Motor neuron (in vitro differentiated cells): ENCODE measurements around the gene CNGA4. TPM values are rescaled to one million over a fixed set of nuclear protein-coding genes. Genes with fewer than 3 reads are reported as not detected.

Experiments
- ATAC-seq, 8 experiments: fragments of 200-7000 bp; cut with Tn5 transposase; replicated peaks in 6 of 8; 2 replicates each; pipeline ENCODE4 v1.8.0; 2021; ENCODE audit warnings: mild to moderate bottlenecking in 8 of 8, moderate library complexity in 8 of 8
- H3K27ac ChIP-seq, 2 donors: fragments of 250-450 bp; sonication (Bioruptor Pico); 2 replicates each; pipeline ENCODE4 v1.9.0; 2021; ENCODE audit warnings: antibody characterized with exemption in 2 of 2, mild to moderate bottlenecking in 2 of 2, moderate library complexity in 1 of 2
- H3K4me1 ChIP-seq, 2 donors: fragments of 250-450 bp; sonication (Bioruptor Pico); replicated peaks in 1 of 2; 2 replicates each; pipeline ENCODE4 v1.6.1; 2021; ENCODE audit warnings: antibody characterized with exemption in 2 of 2, mild to moderate bottlenecking in 2 of 2, moderate library complexity in 1 of 2
- H3K4me3 ChIP-seq, 5 donors: fragments of 250-450 bp; sonication (Bioruptor Pico); 2 replicates each; pipeline ENCODE4 v1.9.0; 2021; ENCODE audit warnings: antibody characterized with exemption in 5 of 5, mild to moderate bottlenecking in 5 of 5, moderate library complexity in 4 of 5
- WGBS, 10 experiments: fragments of 450-650 bp; shearing (Covaris generic); methylation state at CpG; one replicate each; pipeline ENCODE4 v1.0.0; 2022; 5-methylcytosine and 5-hydroxymethylcytosine counted together
- in situ Hi-C, 9 experiments: fragments of 400-800 bp; cut with MboI; loops; one replicate each; pipeline ENCODE4 v1.15.0; 2021; ENCODE audit warnings: low sequenced_read_pairs in 9 of 9, low pct_unique_long_range_greater_than_20kb in 2 of 9; ENCODE audit not compliant: unreplicated experiment in 9 of 9
- total RNA-seq, 8 experiments: library from RNA; unstranded; fragments of 300-600 nt; gene quantifications; 2 replicates each; pipeline versions ENCODE4 v1.2.3 to v1.2.4, GENCODE V29; 2022

The CNGA4 gene, protein sequence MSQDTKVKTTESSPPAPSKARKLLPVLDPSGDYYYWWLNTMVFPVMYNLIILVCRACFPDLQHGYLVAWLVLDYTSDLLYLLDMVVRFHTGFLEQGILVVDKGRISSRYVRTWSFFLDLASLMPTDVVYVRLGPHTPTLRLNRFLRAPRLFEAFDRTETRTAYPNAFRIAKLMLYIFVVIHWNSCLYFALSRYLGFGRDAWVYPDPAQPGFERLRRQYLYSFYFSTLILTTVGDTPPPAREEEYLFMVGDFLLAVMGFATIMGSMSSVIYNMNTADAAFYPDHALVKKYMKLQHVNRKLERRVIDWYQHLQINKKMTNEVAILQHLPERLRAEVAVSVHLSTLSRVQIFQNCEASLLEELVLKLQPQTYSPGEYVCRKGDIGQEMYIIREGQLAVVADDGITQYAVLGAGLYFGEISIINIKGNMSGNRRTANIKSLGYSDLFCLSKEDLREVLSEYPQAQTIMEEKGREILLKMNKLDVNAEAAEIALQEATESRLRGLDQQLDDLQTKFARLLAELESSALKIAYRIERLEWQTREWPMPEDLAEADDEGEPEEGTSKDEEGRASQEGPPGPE
- 1 to 10 TPM in 1 of 8 experiments, under 1 TPM in 5, not detected in 2; 0.14 to 1.1 (median 0.62) TPM for total RNA-seq

DNA sequence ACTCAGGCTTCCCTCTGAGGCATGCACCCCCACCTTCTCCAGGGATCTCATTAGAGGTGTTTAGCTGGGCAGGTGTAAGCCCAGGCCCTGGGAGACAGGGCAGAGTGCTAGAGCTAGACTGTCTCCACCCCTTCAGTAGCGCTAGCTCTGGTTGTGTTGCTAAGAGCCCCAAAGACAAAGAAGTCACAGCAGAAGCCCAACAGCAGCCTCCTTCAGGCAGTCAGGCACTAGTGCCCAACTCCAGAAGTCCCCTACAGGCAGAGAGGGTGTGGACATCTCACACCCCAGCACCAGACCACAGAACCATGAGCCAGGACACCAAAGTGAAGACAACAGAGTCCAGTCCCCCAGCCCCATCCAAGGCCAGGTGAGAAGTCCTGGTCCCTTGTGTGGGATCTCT, at the start of gene CNGA4:
CNGA4 (plus strand) TSS at position 188 of the 400 bp plus-strand sequence; CDS start at position 306, 118 bp downstream.
- WGBS, 10 experiments, result 33 to 67% methylated on average over 1 of the region's 1 CpG; no CpG with 5 or more reads in 8 of the 10 experiments
- H3K4me3 ChIP-seq, result no peak within 1 kb of the TSS
- peaks cover 0 to 4% of the 10 kb centered on the region in 2 donors for H3K4me1 ChIP-seq
- in situ Hi-C loops, result loop anchor here in 1 of 9 experiments (25.0 kb wide), 1 partner anchor 123 kb away; no protein-coding TSS in a partner anchor
- ATAC-seq, result no peak
- no peak within 1 kb of the TSS for H3K27ac ChIP-seq

DNA sequence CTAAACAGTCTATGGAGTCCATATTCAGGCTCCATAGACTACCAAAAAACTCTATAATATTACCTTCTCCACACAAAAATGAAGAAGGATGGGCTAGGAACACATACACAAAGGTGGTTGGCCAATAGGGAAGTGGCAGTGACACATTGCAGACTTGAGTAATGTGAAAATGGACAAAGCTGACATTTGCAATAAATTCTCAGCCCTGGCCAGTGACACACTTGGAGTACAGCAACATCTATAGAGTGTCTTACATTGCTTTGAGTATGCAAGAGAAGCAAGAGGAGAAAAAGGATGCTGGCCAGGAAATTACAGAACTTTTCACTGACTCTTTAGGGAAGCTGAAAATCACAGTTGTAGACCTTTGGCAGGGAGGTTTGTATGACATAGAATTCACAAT, 47.1 kb upstream of the CNGA4 start:
- ATAC-seq, result no peak
- in situ Hi-C loops, result no loop called here

DNA sequence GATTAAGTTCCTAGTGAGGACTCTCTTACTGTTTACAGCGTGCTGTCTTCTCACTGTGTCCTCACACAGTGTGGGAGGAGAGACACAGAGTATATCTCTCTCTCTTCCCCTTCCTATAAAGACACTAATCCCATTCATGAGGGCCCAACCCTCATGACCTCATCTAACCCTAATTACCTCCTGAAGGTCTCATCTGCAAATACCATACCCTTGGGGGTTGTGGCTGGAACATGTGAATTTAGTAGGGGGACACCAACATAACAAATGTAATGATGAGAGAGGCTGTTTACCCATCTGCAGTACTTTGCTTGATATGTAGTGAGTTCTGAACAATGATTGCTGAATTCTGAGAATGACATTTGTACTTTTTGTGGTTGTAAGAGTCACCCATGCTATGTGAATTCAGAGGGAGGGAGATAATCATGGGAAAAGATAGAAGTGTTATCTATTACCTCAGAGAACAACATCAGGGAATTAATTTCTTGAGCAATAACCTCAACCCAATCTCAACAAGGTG, 44.8 kb upstream of the CNGA4 start:
- ATAC-seq, result peak in 1 of 8 experiments; percentile 54
- 50 to 100% (median 57%) methylated on average over 1 of the region's 1 CpG; no CpG with 5 or more reads in 7 of the 10 experiments for WGBS, 10 experiments
- H3K27ac ChIP-seq, result no peak overlapping the region
- H3K4me3 ChIP-seq, result no peak overlapping the region
- in situ Hi-C loops, result no loop called here
- no peaks in the 10 kb centered on the region for H3K4me1 ChIP-seq

More for the DNA sequence above, 47.1 kb upstream of the CNGA4 start:
- Histone ChIP-seq H3K27ac (no peak overlapping the region), H3K4me1 (no peaks in the 10 kb centered on the region), H3K4me3 (no peak overlapping the region)

DNA sequence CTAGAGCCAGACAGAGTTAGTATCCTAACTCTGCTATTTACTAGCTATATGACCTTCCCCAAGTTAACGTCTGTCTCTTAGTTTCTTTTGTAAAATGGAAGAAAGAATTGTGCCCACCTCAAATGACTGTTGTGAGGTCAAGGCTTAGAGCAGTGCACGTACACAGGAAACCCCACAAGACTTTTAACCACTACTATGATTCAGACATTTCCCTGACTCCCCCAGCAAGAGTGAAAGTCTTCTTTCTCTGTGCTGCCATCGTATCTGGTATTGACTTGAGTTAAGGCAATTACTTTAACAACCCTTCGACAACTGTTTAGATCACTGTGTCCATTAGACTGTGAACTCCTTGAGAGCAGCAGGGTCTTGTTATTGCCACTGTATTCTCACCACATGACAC, 42.5 kb upstream of the CNGA4 start:
- no peak for ATAC-seq
- in situ Hi-C loops, result no loop called here
- WGBS, 10 experiments, result 27 to 83% (median 60%) methylated on average over 1 to 4 of the region's 4 CpGs; no CpG with 5 or more reads in 3 of the 10 experiments
- Histone ChIP-seq H3K4me1 (no peaks in the 10 kb centered on the region), H3K27ac (no peak overlapping the region), H3K4me3 (no peak overlapping the region)

- Histone ChIP-seq H3K4me1 (no peaks in the 10 kb centered on the region), H3K27ac (no peak overlapping the region), H3K4me3 (no peak overlapping the region)
- ATAC-seq, result no peak
- in situ Hi-C loops, result no loop called here
- 10 to 100% (median 71%) methylated on average over 1 to 3 of the region's 4 CpGs; no CpG with 5 or more reads in 2 of the 10 experiments for WGBS, 10 experiments
These were observed 41.3 kb upstream of the CNGA4 start for GRCh38 chr11:6197466-6198200.

DNA sequence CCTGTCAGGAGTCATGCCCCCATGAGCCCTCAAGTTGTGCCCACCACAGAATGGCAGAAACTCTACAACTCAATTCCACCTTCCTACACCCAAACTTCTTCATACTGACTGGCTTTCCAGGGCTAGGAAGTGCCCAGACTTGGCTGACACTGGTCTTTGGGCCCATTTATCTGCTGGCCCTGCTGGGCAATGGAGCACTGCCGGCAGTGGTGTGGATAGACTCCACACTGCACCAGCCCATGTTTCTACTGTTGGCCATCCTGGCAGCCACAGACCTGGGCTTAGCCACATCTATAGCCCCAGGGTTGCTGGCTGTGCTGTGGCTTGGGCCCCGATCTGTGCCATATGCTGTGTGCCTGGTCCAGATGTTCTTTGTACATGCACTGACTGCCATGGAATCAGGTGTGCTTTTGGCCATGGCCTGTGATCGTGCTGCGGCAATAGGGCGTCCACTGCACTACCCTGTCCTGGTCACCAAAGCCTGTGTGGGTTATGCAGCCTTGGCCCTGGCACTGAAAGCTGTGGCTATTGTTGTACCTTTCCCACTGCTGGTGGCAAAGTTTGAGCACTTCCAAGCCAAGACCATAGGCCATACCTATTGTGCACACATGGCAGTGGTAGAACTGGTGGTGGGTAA, 39.6 kb upstream of the CNGA4 start, which contains the start of gene OR52W1:
OR52W1 (plus strand) TSS at position 51 of the 637 bp plus-strand sequence; CDS start at position 51, 0 bp downstream.
- 87 to 100% (median 93%) methylated on average over 1 to 4 of the region's 5 CpGs; no CpG with 5 or more reads in 7 of the 10 experiments for WGBS, 10 experiments
- in situ Hi-C loops, result no loop called here

GRCh38 chr11:6200975-6201374, 37.9 kb upstream of the CNGA4 start:
- H3K27ac ChIP-seq, result no peak overlapping the region
- WGBS, 10 experiments, result 37 to 88% (median 81%) methylated on average over 1 to 4 of the region's 4 CpGs; no CpG with 5 or more reads in 4 of the 10 experiments
- in situ Hi-C loops, result no loop called here
- no peaks in the 10 kb centered on the region for H3K4me1 ChIP-seq
- H3K4me3 ChIP-seq, result no peak overlapping the region
- ATAC-seq, result no peak

More for the DNA sequence above, 39.6 kb upstream of the CNGA4 start, which contains the start of gene OR52W1:
- no peaks in the 10 kb centered on the region for H3K4me1 ChIP-seq
- ATAC-seq, result no peak
- no peak within 1 kb of the TSS for H3K4me3 ChIP-seq
- no peak within 1 kb of the TSS for H3K27ac ChIP-seq

DNA sequence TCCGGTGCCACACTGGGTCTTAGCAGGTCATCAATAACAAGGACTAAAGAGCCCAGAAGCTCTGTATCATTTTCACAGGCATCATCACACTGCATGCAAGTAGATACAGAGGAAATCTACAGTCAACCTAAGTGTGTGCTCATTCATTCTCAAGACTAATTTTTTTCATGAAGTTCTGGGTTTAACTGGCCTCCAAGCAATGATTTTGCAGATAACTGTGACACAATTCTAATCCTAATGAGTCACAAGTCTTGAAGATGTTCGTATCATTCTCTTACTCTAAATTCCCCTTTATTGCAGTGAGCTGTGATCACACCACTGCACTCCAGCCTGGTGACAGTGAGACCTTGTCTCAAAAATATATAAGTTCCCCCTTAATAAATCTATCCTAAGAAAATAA, 37.4 kb upstream of the CNGA4 start:
- Histone ChIP-seq H3K4me3 (no peak overlapping the region), H3K27ac (no peak overlapping the region), H3K4me1 (no peaks in the 10 kb centered on the region)
- in situ Hi-C loops, result no loop called here
- WGBS, 10 experiments, result 40 to 100% (median 83%) methylated on average over 1 to 2 of the region's 2 CpGs; no CpG with 5 or more reads in 3 of the 10 experiments
- peak in 1 of 8 experiments; percentile 37 for ATAC-seq

GRCh38 chr11:6202041-6202440, 36.8 kb upstream of the CNGA4 start:
- Histone ChIP-seq H3K27ac (no peak overlapping the region), H3K4me3 (no peak overlapping the region), H3K4me1 (no peaks in the 10 kb centered on the region)
- WGBS, 10 experiments, result 75 to 100% (median 100%) methylated on average over 1 of the region's 1 CpG; no CpG with 5 or more reads in 3 of the 10 experiments
- in situ Hi-C loops, result no loop called here
- no peak for ATAC-seq

DNA sequence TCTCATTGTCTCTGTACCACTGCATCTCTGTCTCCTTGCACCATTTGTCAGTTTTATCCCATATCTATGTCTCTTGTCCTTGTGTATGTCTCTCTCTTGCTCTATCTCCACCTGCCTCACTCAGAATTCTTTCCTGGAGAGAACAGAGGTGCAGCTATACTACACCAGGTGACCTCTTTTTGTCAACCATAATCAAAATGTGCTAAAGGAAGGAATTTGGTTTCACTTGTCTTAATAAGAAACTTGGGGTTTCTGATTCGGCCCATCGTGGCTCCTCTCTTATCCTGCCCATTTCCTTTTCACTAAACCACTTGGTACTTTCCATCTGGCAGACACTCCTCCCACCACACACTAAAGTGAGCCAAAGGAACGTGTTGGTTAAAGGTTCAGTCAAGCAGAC, 35.6 kb upstream of the CNGA4 start:
- 62 to 100% (median 89%) methylated on average over 1 to 3 of the region's 3 CpGs; no CpG with 5 or more reads in 2 of the 10 experiments for WGBS, 10 experiments
- in situ Hi-C loops, result no loop called here
- no peak overlapping the region for H3K4me3 ChIP-seq
- H3K4me1 ChIP-seq, result no peaks in the 10 kb centered on the region
- ATAC-seq, result no peak
- H3K27ac ChIP-seq, result no peak overlapping the region

GRCh38 chr11:6204706-6205105, 34.2 kb upstream of the CNGA4 start:
- no peak for ATAC-seq
- no peaks in the 10 kb centered on the region for H3K4me1 ChIP-seq
- H3K27ac ChIP-seq, result no peak overlapping the region
- WGBS, 10 experiments, result 86 to 100% (median 94%) methylated on average over 1 of the region's 1 CpG; no CpG with 5 or more reads in 6 of the 10 experiments
- in situ Hi-C loops, result no loop called here
- H3K4me3 ChIP-seq, result no peak overlapping the region

DNA sequence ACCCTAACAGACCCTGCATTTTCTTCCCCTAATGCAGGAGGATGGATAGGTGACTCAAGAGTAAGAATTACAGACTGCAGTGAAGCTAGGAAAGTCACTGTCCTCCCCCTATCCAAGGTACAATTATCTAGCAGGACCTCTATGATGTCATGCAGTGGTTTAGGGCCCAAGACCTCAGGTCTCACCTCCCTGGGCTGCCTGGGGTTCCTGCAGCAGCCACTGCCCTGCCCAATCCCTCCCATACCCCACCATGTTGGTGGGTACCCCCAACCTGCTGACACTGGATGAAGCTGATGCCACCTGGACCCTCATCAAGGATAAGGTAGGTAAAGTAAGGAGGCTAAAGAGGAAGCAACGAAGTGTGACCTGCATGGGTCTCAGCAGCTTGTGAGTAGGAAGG, 33.5 kb upstream of the CNGA4 start, which contains the start of gene C11orf42:
C11orf42 (plus strand) TSS at position 192 of the 400 bp plus-strand sequence; CDS start at position 251, 59 bp downstream.
- Histone ChIP-seq H3K27ac (no peak within 1 kb of the TSS), H3K4me1 (no peaks in the 10 kb centered on the region), H3K4me3 (no peak within 1 kb of the TSS)
- in situ Hi-C loops, result no loop called here
- WGBS, 10 experiments, result 40 to 100% (median 80%) methylated on average over 1 of the region's 1 CpG; no CpG with 5 or more reads in 7 of the 10 experiments
- ATAC-seq, result no peak
